Adipocyte (in vitro differentiated cells): ENCODE results near the gene EPS15.
"Not testable (repeated sequence)": the region's sequence is repeated elsewhere in the genome, so short reads cannot be mapped to it uniquely, and the experiment has no call there.

Experiments used
- DNase-seq: peaks from one replicate; pipeline ENCODE4 v3.0.0-alpha.2; 2015; ENCODE audit warnings: low read depth
- H3K27me3 ChIP-seq: replicated peaks from 2 replicates; pipeline ENCODE4 v1.7.0; 2013; ENCODE audit warnings: mild to moderate bottlenecking, low read length, moderate library complexity; ENCODE audit not compliant: control insufficient read depth, insufficient read depth
- H3K36me3 ChIP-seq: 2 replicates; pipeline ENCODE4 v1.7.0; 2013; ENCODE audit warnings: low read length, mild to moderate bottlenecking, moderate library complexity; ENCODE audit not compliant: control insufficient read depth, insufficient read depth, severe bottlenecking
- H3K4me1 ChIP-seq: 2 replicates; pipeline ENCODE4 v1.7.0; 2013; ENCODE audit warnings: mild to moderate bottlenecking, low read length, moderate library complexity; ENCODE audit not compliant: control insufficient read depth, insufficient read depth
- H3K4me3 ChIP-seq: 2 replicates; pipeline ENCODE4 v1.7.0; 2013; ENCODE audit warnings: mild to moderate bottlenecking, low read length, moderate library complexity
- H3K9ac ChIP-seq: 2 replicates; pipeline ENCODE4 v1.7.0; 2013; ENCODE audit warnings: mild to moderate bottlenecking, low read length, moderate library complexity
- H3K9me3 ChIP-seq: 2 replicates; pipeline ENCODE4 v1.7.0; 2013; ENCODE audit warnings: mild to moderate bottlenecking, low read length, moderate library complexity; ENCODE audit not compliant: control insufficient read depth

The EPS15 gene

GRCh38 chr1:51489472-51489871 is 29.6 kb downstream of the EPS15 start:
- peaks cover 24% of the 10 kb centered on the region for H3K4me1 ChIP-seq

DNA sequence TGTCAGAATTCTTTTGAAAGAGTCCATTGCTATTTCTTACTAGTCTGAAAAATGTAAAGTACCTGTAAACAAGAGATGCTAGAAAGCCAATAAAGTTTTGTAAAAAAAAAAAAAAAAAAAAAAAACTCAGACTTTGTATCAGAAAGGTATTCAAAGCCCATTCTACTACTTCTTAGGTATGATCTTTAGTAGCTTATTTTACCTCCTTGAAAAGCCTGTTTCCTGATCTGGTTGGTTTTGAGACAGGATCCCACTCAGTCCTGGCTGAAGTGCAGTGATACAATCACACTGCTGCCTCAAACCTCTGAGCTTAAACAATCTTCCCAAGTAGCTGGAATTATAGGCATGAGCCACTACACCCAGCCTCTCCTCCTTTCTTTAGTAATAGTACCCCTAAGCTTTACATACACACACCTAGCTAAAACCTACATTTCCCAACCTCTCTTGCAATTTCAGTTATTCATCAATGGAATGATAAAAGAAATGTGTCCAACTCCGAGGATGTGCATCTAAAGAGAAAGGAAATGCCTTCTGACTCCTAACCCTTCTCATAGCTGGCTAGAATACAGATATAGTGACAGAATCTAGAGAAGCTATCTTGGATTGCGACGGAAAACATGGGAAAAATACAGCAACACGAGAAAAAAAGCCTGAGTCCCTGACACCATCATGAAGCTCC is 30.6 kb downstream of the EPS15 start:
- Histone ChIP-seq H3K9ac (no peak overlapping the region), H3K27me3 (no peaks in the 10 kb centered on the region), H3K4me3 (peak overlapping the region; percentile 47), H3K9me3 (no peaks in the 10 kb centered on the region), H3K36me3 (no peaks in the 10 kb centered on the region), H3K4me1 (peaks cover 24% of the 10 kb centered on the region)
- peak; percentile 18 for DNase-seq

More at GRCh38 chr1:51489472-51489871, 29.6 kb downstream of the EPS15 start:
- H3K9ac ChIP-seq: no peak overlapping the region
- no peaks in the 10 kb centered on the region for H3K36me3 ChIP-seq
- H3K27me3 ChIP-seq: no peaks in the 10 kb centered on the region
- H3K9me3 ChIP-seq: no peaks in the 10 kb centered on the region
- H3K4me3 ChIP-seq: no peak overlapping the region
- DNase-seq: no peak

DNA sequence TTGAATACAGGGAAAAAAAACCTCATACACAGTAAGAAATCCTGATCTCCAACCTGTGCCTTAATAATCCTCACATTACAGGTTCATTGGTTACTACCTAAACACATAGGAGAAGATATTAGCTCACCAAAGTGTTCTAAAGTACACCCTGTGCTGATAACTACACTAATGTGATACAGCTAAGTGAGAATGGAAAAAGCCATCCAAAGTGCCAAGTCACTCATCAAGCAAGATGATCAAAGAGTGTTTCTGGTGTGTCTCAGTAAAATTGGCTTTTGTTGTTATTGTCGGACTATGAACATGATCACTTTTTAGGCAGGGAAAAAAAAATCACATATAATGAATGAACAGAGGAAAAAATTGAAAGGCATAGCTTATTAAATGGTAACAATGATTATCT is 31.4 kb downstream of the EPS15 start:
- Histone ChIP-seq H3K27me3 (no peaks in the 10 kb centered on the region), H3K9ac (no peak overlapping the region)

GRCh38 chr1:51484591-51484990 is 34.5 kb downstream of the EPS15 start:
- Histone ChIP-seq H3K36me3 (peaks cover 2% of the 10 kb centered on the region), H3K27me3 (no peaks in the 10 kb centered on the region), H3K4me3 (no peak overlapping the region), H3K4me1 (peaks cover 25% of the 10 kb centered on the region), H3K9ac (no peak overlapping the region), H3K9me3 (no peaks in the 10 kb centered on the region)
- peak; percentile 64 for DNase-seq

More for the DNA sequence above, 31.4 kb downstream of the EPS15 start:
- no peaks in the 10 kb centered on the region for H3K36me3 ChIP-seq
- H3K4me1 ChIP-seq: peaks cover 26% of the 10 kb centered on the region
- no peaks in the 10 kb centered on the region for H3K9me3 ChIP-seq
- no peak overlapping the region for H3K4me3 ChIP-seq
- DNase-seq: no peak

- Histone ChIP-seq H3K36me3 (peaks cover 9% of the 10 kb centered on the region), H3K27me3 (no peaks in the 10 kb centered on the region)
Observed at GRCh38 chr1:51482881-51483280, 36.2 kb downstream of the EPS15 start.

GRCh38 chr1:51474832-51475620 is 44.0 kb downstream of the EPS15 start:
- H3K36me3 ChIP-seq: peaks cover 25% of the 10 kb centered on the region
- not testable (repeated sequence) for H3K9me3 ChIP-seq, H3K4me1 ChIP-seq, DNase-seq, H3K4me3 ChIP-seq, H3K27me3 ChIP-seq, H3K9ac ChIP-seq

More at GRCh38 chr1:51482881-51483280, 36.2 kb downstream of the EPS15 start:
- Histone ChIP-seq H3K9ac (no peak overlapping the region), H3K4me3 (peak overlapping the region; percentile 36), H3K9me3 (no peaks in the 10 kb centered on the region), H3K4me1 (peaks cover 15% of the 10 kb centered on the region)
- DNase-seq: peak; percentile 47

DNA sequence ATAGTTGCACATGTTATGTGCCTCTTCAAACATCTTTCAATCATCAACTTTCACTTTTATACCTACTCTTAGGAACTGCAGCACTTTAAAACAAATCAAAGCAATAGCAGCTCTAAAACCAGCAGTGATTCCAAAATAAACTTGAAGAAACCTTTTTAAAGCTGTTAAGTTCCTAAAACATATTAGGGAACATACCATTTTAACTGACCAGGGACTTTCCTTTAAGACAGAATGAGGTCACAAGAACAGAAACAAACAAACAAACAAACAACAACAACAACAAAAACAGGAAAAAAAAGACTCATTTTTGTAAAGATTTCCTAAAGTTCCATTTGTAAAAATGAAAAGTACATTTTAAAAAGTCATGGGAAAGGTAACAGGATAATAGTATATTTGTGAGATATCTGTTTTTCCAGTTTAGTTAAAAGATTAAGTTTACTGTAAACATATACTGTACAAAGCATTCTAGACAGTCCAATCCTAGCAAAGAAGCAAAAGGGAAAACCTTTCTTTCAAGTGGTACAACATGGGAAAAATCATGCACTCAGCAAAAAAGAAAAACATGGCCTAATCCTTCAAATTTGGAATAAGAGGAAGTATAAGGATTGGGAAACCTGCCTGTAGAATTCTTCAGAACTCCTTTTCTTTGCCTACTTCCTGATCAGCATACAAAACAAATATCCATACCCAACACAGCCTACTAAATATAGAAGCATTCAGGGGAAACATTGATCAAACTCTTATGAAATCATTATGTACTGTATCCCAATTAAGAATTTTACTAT is 45.5 kb downstream of the EPS15 start:
- Histone ChIP-seq H3K9ac (no peak overlapping the region), H3K27me3 (no peaks in the 10 kb centered on the region), H3K36me3 (peaks cover 19% of the 10 kb centered on the region), H3K4me1 (peaks cover 6% of the 10 kb centered on the region), H3K4me3 (no peak overlapping the region), H3K9me3 (no peaks in the 10 kb centered on the region)
- no peak for DNase-seq

DNA sequence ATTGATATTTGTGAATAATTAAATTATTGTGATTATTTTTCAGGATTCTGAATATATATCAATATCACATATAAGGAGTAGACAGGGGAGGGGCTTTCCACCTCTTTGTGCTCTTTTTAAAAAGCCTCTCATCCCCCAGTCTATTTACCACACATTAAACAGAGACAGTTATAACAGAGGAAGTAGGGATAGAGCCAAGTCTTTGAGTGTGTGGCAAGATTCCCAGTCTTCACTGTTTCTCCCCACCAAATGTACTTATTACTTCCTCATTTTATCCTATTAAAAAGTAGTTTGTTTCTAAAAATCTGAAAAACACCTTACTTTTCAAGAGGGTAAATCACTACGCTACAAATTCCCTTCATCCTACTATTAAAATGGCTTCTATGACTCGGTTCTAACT is 46.7 kb downstream of the EPS15 start:
- DNase-seq: peak; percentile 24
- Histone ChIP-seq H3K4me3 (no peak overlapping the region), H3K9me3 (no peaks in the 10 kb centered on the region), H3K27me3 (no peaks in the 10 kb centered on the region), H3K36me3 (peaks cover 29% of the 10 kb centered on the region), H3K9ac (no peak overlapping the region), H3K4me1 (peaks cover 6% of the 10 kb centered on the region)

- no peak for DNase-seq
- peaks cover 34% of the 10 kb centered on the region for H3K36me3 ChIP-seq
- H3K4me1 ChIP-seq: peaks cover 6% of the 10 kb centered on the region
- no peaks in the 10 kb centered on the region for H3K27me3 ChIP-seq
- no peak overlapping the region for H3K9ac ChIP-seq
- H3K9me3 ChIP-seq: no peaks in the 10 kb centered on the region
- H3K4me3 ChIP-seq: no peak overlapping the region
Observed at GRCh38 chr1:51469518-51469917, 49.5 kb downstream of the EPS15 start.

DNA sequence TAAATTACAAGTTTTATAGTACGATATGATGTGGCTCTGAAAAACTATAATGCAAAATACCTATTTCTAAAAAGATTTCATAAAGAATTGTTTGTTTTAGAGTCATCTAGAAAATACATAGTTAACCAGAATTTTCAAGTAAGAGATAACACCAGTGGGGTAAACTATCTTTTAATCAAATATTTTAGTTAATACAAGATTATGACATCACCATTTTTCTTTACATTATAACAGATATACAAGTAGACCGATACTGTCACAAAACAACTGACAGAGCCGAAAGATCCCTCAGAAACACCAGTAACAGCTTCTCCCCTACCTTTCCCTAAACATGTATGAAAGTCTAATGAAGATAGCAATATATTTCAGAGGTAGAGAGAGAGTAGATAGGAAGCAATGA is 54.2 kb downstream of the EPS15 start:
- Histone ChIP-seq H3K27me3 (no peaks in the 10 kb centered on the region), H3K4me1 (peaks cover 5% of the 10 kb centered on the region), H3K4me3 (no peak overlapping the region), H3K9me3 (no peaks in the 10 kb centered on the region), H3K9ac (no peak overlapping the region), H3K36me3 (peaks cover 38% of the 10 kb centered on the region)
- no peak for DNase-seq

- Histone ChIP-seq H3K27me3 (no peaks in the 10 kb centered on the region), H3K4me1 (peaks cover 5% of the 10 kb centered on the region), H3K4me3 (no peak overlapping the region), H3K36me3 (peaks cover 43% of the 10 kb centered on the region), H3K9me3 (no peaks in the 10 kb centered on the region), H3K9ac (no peak overlapping the region)
- DNase-seq: peak; percentile 39
Observed at GRCh38 chr1:51463561-51463960, 55.5 kb downstream of the EPS15 start.
